Measurements from ENCODE around the gene KRTAP10-10.
"Not testable (repeated sequence)": the region's sequence is repeated elsewhere in the genome, so short reads cannot be mapped to it uniquely, and the experiment has no call there.

The KRTAP10-10 gene

GRCh38 chr21:44653656-44654575, 16.8 kb downstream of the KRTAP10-10 start:
- no peak for FAIRE-seq

- no peak for FAIRE-seq
Measured at GRCh38 chr21:44654576-44655175, 17.5 kb downstream of the KRTAP10-10 start, which contains the start of gene KRTAP12-4. KRTAP12-4 (minus strand) TSS chr21:44654659; CDS start chr21:44654614, 45 bp downstream.

GRCh38 chr21:44656868-44657267, 19.7 kb downstream of the KRTAP10-10 start:
- FAIRE-seq: no peak

GRCh38 chr21:44657635-44658540, 20.7 kb downstream of the KRTAP10-10 start, which contains the start of gene KRTAP12-3:
KRTAP12-3 (plus strand) TSS chr21:44657932; CDS start chr21:44657980, 48 bp downstream.
- no peak for FAIRE-seq

- FAIRE-seq: no peak
Measured at GRCh38 chr21:44658541-44658910, 21.4 kb downstream of the KRTAP10-10 start.

- no peak for FAIRE-seq
Measured at GRCh38 chr21:44658913-44659595, 21.9 kb downstream of the KRTAP10-10 start.

GRCh38 chr21:44661567-44661966, 24.4 kb downstream of the KRTAP10-10 start:
- not testable (repeated sequence) for FAIRE-seq

GRCh38 chr21:44664691-44665090, 27.5 kb downstream of the KRTAP10-10 start:
- no peak for FAIRE-seq

GRCh38 chr21:44666401-44667320, 29.5 kb downstream of the KRTAP10-10 start, which contains the start of gene KRTAP12-2:
KRTAP12-2 (minus strand) TSS chr21:44666927; CDS start chr21:44666886, 41 bp downstream.
- FAIRE-seq: no peak

GRCh38 chr21:44667612-44668011, 30.5 kb downstream of the KRTAP10-10 start:
- FAIRE-seq: no peak

- no peak for FAIRE-seq
Measured at GRCh38 chr21:44670642-44671432, 33.7 kb downstream of the KRTAP10-10 start.

- no peak for FAIRE-seq
Measured at GRCh38 chr21:44671911-44672310, 34.8 kb downstream of the KRTAP10-10 start.

- FAIRE-seq: no peak
Measured at GRCh38 chr21:44677881-44678280, 40.7 kb downstream of the KRTAP10-10 start.

- no peak for FAIRE-seq
Measured at GRCh38 chr21:44681152-44681551, 44.0 kb downstream of the KRTAP10-10 start.

GRCh38 chr21:44681861-44682579, 44.9 kb downstream of the KRTAP10-10 start, which contains the start of gene KRTAP12-1:
KRTAP12-1 (minus strand) TSS chr21:44682163; CDS start chr21:44682123, 40 bp downstream.
- FAIRE-seq: no peak

- FAIRE-seq: no peak
Measured at GRCh38 chr21:44682580-44683151, 45.5 kb downstream of the KRTAP10-10 start.

GRCh38 chr21:44684077-44684476, 46.9 kb downstream of the KRTAP10-10 start:
- no peak for FAIRE-seq

GRCh38 chr21:44684483-44684882, 47.3 kb downstream of the KRTAP10-10 start:
- no peak for FAIRE-seq

- FAIRE-seq: not testable (repeated sequence)
Measured at GRCh38 chr21:44685050-44685449, 47.9 kb downstream of the KRTAP10-10 start.
